HG03097 (cell line): ENCODE results near the gene CRELD2.

Source experiments
- ATAC-seq: cut with Tn5 transposase; IDR thresholded peaks from one replicate; pipeline ENCODE4 v1.9.1; 2021; ENCODE audit not compliant: unreplicated experiment, low FRiP score

CRELD2 gene

GRCh38 chr22:49886346-49887063 is 31.9 kb upstream of the CRELD2 start:
- no peak for ATAC-seq

GRCh38 chr22:49887064-49887451 is 31.4 kb upstream of the CRELD2 start:
- ATAC-seq = no peak

DNA sequence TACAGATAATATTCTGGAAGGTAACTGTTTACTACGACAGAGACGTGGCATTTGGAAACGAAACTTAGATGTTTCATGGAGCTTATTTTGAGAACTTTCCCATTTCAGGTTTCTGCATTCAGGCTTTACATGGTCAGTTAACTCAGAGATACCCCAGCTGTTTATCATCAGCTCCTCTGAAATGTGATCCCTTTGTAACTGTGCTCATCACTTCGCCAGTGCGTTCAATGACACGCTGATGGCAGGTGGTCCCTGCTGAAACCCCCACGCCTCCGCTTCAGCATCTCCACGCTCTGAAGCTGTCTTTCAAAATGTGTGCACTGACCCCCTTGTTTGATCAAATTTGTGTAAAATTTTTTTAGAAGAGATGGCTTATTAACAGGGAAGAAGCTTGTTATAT is 30.7 kb upstream of the CRELD2 start:
- ATAC-seq = no peak

DNA sequence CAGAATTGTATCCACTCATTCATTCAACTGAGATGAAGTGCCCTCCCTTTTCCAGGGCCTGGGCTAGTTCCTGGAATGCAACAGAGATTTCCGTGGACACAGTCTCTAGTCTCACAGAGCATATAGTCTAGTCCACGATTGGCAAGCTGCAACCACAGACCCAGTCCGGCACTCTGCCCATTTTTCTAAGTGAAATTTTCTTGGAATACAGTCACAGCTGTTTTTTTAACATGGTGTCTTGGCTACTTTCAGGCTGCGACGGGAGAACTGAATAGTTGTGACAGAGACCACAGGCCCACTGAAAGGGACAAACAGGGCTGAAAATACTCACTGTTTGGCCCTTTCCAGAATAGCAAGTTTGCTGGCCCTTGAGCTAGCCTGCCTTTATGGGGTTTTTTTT is 29.4 kb upstream of the CRELD2 start:
- no peak for ATAC-seq

GRCh38 chr22:49892226-49892899 is 26.1 kb upstream of the CRELD2 start:
- ATAC-seq = no peak

DNA sequence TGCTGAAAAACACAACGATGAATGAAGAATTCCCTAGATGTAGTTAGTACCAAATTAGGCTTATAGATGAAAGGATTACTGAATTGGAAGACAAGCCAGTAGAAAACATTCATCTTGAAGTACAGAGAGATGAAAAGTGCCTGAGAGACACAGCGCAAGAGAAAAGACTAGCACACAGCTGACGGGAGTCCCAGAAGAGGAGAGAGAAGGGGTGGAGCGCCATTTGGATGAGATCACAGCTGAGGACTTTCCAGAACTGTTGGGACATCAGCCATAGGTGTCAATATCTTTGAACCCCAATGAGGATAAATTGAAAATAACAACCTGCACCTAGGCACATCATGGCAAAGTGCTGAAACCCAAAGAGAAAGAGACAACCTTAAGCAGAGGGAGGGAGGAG is 25.4 kb upstream of the CRELD2 start:
- ATAC-seq = no peak

DNA sequence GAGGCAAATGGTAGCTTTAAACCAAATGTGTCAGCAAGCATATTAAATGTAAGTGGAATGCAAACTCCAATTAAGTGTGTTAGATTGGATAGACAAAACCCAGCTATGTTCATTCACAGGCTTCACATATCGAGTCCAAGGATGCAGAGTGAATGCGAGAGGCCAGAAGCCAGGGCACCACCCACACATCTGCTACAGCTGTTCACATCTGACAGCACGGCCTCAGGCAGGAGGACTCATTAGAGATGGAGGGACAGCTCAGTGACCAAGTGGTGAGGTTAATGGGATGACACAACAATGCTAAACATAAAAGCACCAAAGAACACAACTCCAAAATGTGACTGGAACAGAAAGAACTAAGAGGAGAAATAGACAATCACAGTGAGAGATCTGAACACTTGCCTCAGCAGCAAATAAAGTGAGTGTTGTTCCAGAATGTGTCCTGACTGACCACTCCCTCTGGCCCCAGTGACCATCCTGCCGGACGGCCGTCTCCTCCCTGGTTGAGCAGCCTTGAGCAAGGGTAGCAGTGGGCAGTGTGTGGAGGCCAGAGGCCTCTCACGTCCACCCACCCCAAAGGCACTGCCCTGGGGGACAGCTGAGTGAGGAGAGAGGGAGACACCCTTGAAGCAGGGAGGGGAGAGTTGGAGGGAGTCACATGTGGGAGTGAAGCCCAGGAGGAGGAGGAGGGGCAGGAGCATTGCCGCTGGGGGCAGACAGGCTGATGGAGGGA is 23.9 kb upstream of the CRELD2 start:
- ATAC-seq = no peak

- ATAC-seq = no peak
Measured at GRCh38 chr22:49896201-49896600, 22.2 kb upstream of the CRELD2 start.

GRCh38 chr22:49897015-49897684 is 21.3 kb upstream of the CRELD2 start:
- ATAC-seq = no peak

DNA sequence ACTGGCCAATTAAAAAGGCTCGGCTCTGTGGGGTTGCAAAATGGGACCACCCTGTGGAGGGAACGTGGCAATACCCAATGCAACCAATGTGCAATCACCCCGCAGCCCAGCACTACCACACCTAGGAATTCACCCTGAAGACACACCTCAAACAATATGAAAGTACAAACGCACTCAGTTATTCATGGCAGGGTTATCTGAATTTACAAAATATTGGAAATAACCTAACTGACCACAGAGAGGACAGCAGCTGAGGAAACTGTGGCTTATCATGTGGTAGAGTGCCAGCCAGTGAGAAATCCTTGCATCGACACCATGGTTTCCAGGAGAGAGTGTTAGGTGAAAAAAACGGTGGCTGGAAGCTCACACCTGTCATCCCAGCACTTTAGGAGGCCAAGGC is 18.9 kb upstream of the CRELD2 start:
- no peak for ATAC-seq

DNA sequence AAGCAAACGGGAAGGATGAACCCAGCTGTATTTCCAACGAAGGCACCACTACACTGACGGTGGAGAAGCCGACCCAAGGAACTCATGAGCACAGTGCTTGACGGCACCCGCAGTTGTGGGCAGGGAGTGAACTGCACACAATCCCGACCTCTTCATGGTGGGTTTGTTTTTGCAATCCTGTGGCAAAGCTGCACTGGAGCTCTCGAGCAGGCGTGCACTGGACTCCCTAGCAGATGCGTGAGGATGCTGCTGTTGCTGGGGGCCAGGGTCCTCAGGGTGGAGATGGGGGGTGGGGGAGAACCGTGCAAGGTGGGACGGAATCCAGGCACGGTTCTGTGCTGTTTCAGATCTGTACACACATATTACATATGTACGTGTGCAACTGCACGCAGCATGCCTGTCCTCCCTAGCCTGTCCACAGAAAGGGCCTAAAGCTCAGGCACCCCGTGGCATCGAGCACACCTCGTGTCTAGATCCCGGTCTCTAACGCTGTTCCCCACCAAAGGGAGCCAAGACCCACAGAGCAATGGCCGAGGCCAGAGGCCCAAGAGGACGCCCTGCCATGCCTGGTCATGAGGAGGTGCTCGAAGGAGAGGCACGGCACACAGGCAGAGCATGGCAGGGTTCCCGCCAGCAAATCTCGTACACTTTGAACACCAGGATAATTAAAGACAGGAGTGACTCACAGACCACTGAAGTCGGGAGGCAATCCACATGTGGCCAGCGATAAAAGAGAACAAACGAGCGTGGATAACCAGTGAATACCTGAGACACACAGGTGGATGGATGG is 17.8 kb upstream of the CRELD2 start:
- ATAC-seq = no peak

- no peak for ATAC-seq
Measured at GRCh38 chr22:49901457-49901856, 17.0 kb upstream of the CRELD2 start.

DNA sequence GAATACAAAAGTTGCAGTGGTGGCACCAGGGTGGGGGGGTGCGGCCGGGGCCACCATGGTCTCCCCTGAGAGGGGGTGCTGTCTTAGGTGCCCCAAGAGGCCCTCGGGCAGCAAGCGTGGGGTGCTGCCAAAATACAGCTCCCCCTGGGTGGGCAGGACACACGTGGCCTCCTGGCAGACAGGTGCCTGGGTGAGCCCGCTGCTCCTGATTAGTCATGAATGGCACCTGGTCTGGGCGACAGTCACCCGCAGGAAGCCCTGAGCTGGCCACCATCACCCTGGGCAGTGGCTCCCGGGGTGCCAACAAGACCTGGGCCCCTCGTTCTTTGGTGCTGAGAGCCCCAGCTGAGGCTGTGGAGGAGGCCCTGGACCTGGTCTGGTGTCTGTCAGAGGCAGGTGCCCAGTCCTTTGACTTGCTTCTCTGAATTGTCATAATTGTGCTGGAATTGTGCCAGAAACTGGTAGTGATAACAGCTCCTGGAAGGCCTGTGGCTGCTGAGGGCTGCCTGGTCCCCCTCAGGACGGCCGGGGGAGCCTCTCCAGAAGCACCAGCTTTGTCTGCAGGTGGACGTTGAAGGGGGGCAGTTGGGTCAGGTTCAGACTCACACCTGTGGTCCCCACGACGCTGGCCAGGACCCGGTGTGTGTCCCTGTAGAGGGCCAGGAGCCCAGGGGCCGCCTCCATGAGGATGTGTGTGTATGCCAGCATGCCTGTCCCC is 15.0 kb upstream of the CRELD2 start:
- no peak for ATAC-seq

- no peak for ATAC-seq
Measured at GRCh38 chr22:49904040-49904369, 14.4 kb upstream of the CRELD2 start.

GRCh38 chr22:49905465-49905864 is 13.0 kb upstream of the CRELD2 start:
- ATAC-seq = no peak

DNA sequence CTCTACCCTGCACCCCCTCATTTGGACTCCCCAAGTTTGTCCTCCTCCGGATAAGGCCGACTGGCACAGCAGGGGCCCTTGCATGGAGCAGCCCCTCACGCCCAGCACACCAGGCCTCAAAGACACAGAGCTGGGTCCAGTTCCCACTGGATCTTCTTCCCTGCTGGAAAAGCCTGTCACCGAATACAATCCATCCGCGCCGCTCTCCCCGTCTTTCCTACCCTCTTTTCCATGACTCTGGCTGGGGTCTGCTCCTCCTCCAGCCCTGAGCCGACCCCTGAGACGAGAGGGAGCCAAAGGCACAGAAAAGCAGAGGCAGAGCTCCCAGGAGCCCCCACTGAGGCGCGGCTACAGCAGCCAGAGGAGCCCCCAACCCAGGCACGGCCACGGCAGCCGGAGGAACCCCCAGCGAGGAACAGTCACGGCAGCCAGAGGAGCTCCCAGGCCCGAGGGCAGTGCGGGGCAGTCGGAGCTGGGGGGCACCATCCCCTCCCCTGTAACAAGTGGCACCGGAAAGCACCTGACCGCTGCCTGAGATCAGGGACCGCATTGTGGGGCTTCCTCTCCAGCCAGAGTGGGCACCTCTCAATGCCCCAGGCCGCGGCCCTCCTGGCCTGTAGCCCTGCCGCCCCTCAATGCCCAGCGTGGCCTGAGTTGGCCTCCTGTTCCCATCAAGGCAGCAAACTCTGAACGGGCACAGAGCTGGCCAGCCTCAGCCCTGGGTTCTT is 12.2 kb upstream of the CRELD2 start:
- no peak for ATAC-seq

- ATAC-seq = no peak
Measured at GRCh38 chr22:49906799-49907290, 11.6 kb upstream of the CRELD2 start.

DNA sequence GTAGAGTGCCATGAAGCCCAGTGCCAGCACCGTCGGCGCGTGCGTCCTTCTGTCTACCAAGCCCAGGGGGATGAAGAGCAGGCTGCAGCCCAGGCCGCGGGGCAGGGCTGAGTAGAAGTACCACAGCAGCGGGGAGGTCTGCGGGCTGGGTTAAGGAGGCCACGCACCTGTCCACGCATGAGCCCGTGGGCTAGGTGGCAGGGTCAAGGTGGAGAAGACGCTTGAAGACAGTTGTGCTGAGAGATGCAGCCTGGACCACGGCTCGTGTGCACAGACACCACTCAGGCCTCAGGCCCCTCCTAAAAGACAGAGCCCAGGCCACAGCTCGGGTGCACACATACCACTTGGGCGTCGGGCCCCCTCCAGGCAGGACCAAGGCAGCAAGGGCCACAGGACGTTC is 10.6 kb upstream of the CRELD2 start:
- ATAC-seq = no peak
